HG03175 (cell line): ENCODE data around the gene HSPA1A.

Source experiments
- ATAC-seq: cut with Tn5 transposase; IDR thresholded peaks from one replicate; pipeline ENCODE4 v1.9.1; 2021; ENCODE audit warnings: mild to moderate bottlenecking, moderate library complexity; ENCODE audit not compliant: unreplicated experiment

HSPA1A gene

DNA sequence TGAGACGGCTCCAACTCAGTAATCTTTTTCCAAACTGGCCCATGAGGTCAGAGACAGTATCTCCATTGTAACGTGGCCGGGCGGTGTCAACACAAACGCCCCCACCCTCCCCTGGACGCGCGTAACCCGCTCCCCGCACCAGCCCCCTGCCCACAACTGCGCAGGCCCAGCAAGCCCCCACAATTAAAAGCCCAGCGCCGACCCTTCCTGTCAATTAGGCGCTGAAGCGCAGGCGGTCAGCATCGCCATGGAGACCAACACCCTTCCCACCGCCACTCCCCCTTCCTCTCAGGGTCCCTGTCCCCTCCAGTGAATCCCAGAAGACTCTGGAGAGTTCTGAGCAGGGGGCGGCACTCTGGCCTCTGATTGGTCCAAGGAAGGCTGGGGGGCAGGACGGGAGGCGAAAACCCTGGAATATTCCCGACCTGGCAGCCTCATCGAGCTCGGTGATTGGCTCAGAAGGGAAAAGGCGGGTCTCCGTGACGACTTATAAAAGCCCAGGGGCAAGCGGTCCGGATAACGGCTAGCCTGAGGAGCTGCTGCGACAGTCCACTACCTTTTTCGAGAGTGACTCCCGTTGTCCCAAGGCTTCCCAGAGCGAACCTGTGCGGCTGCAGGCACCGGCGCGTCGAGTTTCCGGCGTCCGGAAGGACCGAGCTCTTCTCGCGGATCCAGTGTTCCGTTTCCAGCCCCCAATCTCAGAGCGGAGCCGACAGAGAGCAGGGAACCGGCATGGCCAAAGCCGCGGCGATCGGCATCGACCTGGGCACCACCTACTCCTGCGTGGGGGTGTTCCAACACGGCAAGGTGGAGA, at the start of gene HSPA1A, which contains the start of gene HSPA1L:
Gene HSPA1A, plus strand, starts transcription at position 519 of the 814 bp plus-strand sequence. Its CDS starts 214 bp downstream, at position 733.
Gene HSPA1L, minus strand, starts transcription at position 259 of the 814 bp plus-strand sequence. CDS start 3,311 bp downstream, outside the sequence.
- ATAC-seq, result peak; percentile 39

DNA sequence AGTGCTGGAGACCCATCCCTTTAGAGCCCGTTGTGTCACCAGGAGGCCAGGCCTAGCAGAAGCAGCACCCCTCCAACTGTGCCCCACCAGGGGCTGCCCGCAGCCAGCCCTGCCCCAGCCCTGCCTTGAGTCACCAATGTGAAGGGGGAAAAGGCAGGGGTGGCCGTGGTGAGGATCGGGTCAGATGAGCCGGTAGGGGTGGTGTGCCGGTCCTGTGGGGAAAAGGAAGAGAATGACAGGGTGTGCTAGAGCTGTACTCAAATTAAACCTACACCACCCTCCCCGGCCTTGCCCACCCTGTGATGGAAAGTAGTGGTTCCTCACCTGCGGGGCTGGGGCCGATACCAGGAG, 49.8 kb upstream of the HSPA1A start:
- ATAC-seq, result no peak

DNA sequence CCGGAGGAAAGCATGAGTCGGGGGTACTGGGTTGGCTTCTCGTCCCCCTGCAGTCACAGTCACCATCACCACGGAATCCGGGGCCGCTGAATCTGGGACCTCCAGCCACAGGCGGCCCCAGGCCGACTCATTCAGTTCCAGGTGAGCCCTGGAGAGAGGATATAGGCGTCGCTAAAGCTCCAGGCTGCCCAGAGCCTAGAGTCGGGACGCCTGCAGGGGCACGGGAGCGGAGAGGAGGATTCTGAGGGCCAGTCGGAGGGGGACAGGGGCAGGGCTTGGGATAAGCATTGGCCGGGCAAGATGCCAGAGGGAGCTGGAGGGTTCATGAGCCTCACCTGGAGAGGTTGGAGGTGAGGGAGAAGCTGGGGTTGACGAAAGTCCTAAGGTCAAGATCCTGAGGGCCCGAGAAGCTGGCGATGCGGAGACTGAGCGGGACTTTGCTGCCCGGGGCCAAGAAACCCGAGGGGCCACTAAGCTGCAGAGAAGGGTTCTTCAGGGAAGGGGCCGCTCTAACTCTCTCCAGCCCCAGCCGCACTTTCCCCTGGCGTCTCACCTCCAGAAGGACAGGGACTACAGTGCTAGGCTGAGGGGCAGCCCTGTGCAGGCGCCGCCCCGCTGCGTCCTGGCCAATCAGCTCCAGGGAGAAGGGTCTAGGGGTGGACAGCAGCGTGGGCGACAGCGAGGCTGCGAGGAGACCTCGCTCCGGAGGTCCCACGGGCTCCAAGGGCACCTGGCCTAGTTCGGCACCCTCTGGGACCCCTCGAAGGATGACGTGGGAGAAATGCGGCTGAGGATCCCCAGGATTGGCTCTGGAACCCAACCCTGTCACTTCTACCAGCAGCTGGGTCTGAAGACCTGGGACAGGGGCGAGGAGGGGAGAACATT, 49.2 kb upstream of the HSPA1A start:
- ATAC-seq, result no peak

DNA sequence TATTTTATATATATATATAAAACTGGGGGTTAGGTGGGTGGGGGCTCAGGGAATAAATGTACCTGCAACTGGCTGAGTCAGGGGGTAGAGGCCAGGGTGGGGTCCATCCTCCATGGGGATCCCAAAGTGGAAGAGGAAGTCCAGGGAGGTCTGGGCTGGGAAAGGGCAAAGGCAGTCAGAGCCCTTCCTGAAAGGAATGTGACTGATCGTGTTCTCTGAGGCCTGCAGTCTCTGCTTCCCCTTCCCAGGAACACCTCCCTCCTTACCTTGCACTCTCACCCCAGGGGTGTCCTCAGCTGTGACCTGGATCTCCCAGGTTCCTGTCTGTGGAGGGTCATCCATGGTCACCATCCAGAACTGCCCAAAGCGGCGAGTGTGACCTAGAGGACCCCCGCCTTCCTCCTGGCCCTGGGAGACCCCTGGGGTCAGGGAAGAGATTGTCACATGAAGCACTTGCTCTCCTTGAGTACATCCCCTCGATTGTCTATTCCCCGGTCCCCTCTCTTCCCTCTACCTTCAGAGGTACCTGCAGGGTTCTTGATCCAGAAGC, 48.2 kb upstream of the HSPA1A start:
- ATAC-seq, result no peak

DNA sequence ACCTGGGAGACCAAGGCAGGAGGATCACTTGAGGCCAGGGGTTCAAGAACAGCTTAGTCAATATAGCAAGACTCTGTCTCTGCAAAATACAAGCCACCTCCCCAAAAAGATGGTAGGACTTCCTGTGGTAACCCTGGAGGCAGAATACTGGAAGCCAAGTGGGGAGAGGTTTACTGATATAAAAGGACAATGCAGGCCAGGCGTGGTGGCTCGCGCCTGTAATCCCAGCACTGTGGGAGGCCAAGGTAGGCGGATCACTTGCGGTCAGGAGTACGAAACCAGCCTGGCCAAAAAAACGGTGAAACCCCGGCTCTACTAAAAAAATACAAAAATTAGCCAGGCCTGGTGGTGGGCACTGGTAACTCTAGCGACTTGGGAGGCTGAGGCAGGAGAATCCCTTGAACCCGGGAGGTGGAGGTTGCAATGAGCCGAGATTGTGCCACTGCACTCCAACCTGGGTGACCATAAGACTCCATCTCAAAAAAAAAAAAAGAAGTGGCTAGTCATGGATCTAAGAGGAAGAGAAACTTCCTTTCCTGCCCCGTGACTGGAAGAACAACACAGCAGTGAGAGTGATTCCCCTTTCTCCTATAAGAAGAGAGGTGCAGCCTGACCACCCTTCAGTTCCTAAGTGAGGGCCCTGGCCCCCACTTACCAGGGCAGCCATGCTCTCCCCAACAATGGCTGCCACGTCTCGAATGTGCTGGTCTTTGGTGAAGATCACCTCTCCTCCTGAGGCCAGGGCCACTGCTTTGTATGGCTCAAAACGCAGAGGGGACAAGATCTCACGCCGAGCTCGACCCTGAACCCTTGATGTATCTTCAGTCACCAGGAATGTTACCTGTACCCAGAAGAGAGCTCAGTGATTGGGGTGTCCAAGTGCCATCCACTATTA, 46.7 kb upstream of the HSPA1A start:
- ATAC-seq, result no peak

GRCh38 chr6:31769684-31770371, 45.5 kb upstream of the HSPA1A start:
- no peak for ATAC-seq

- no peak for ATAC-seq
Observed at GRCh38 chr6:31770860-31771259, 44.5 kb upstream of the HSPA1A start.

- no peak for ATAC-seq
Observed at GRCh38 chr6:31771992-31772358, 43.4 kb upstream of the HSPA1A start.

GRCh38 chr6:31775184-31775583, 40.2 kb upstream of the HSPA1A start:
- no peak for ATAC-seq

- ATAC-seq, result no peak
Observed at GRCh38 chr6:31775633-31776484, 39.5 kb upstream of the HSPA1A start.

GRCh38 chr6:31776485-31776988, 38.8 kb upstream of the HSPA1A start:
- ATAC-seq, result no peak

GRCh38 chr6:31776989-31777666, 38.2 kb upstream of the HSPA1A start, which contains the start of gene VWA7:
TSS of gene VWA7 (minus strand) at chr6:31777328. CDS start at chr6:31776779, 549 bp downstream.
- ATAC-seq, result peak; percentile 53

- ATAC-seq, result no peak
Observed at GRCh38 chr6:31777667-31778050, 37.7 kb upstream of the HSPA1A start.

- no peak for ATAC-seq
Observed at GRCh38 chr6:31778193-31778592, 37.1 kb upstream of the HSPA1A start.

- no peak for ATAC-seq
Observed at GRCh38 chr6:31778999-31779885, 36.1 kb upstream of the HSPA1A start.

- ATAC-seq, result no peak
Observed at GRCh38 chr6:31779908-31780307, 35.4 kb upstream of the HSPA1A start.
